Large intestine (tissue), 3 donors: ENCODE results near the gene CAPN3. TPM values are rescaled to one million over a fixed set of nuclear protein-coding genes. Genes with fewer than 3 reads are reported as not detected.
A peak's percentile ranks its signal among the peaks of the same experiment; 100 is the strongest.

Source experiments
- DNase-seq, 2 donors: peaks; one replicate each; pipeline versions ENCODE4 v3.0.0 to v3.0.0-alpha.2; 2013
- H3K27ac ChIP-seq: one replicate; pipeline ENCODE4 v1.5.1; 2013; ENCODE audit warnings: low read length
- H3K27me3 ChIP-seq: 2 replicates; pipeline ENCODE4 v1.6.1; 2013; ENCODE audit warnings: low read length; ENCODE audit not compliant: control insufficient read depth, insufficient read depth
- H3K36me3 ChIP-seq: 2 replicates; pipeline ENCODE4 v1.6.1; 2013; ENCODE audit warnings: low read length; ENCODE audit not compliant: control insufficient read depth, insufficient read depth
- H3K4me1 ChIP-seq: one replicate; pipeline ENCODE4 v1.6.1; 2013; ENCODE audit warnings: low read length; ENCODE audit not compliant: control insufficient read depth, insufficient read depth
- H3K4me3 ChIP-seq: one replicate; pipeline ENCODE4 v1.5.1; 2013; ENCODE audit warnings: low read length
- H3K9me3 ChIP-seq: one replicate; pipeline ENCODE4 v1.6.1; 2013; ENCODE audit warnings: mild to moderate bottlenecking, low read depth, low read length, moderate library complexity; ENCODE audit not compliant: control insufficient read depth
- WGBS: methylation state at CpG from one replicate; pipeline ENCODE4 v1.1.5; 2013; ENCODE audit warnings: low lambda C conversion rate; ENCODE audit not compliant: insufficient coverage; 5-methylcytosine and 5-hydroxymethylcytosine counted together
- polyA plus RNA-seq: library from polyadenylated mRNA; unstranded; fragments of 120-200 nt; gene quantifications from one replicate; pipeline ENCODE4 v1.2.1, GENCODE V29; 2013

Gene CAPN3
- polyA plus RNA-seq, 1 donor, result 229 TPM

DNA sequence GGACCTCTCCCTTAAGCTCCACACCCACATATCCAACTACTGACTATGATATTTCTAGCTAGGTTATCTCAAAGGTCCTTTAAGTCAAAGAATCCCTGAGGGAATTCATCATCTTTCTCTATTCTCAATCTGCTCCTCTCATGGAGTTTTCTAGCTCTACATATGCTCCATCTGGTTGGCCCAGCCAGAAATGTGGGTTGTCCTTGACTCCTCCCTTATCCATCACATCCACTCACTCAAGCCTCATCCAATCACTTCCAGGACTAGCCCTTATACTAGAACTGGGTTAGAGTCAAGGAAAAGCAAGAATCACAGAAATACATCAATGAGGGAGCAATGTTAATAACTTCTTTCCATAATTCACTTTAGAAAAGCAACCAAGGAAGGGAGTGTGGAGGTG is 86.2 kb downstream of the CAPN3 start:
- Histone ChIP-seq H3K9me3 (no peaks in the 10 kb centered on the region), H3K36me3 (peaks cover 59% of the 10 kb centered on the region), H3K4me1 (no peaks in the 10 kb centered on the region), H3K4me3 (no peak overlapping the region), H3K27ac (no peak overlapping the region), H3K27me3 (no peaks in the 10 kb centered on the region)
- DNase-seq, result no peak

DNA sequence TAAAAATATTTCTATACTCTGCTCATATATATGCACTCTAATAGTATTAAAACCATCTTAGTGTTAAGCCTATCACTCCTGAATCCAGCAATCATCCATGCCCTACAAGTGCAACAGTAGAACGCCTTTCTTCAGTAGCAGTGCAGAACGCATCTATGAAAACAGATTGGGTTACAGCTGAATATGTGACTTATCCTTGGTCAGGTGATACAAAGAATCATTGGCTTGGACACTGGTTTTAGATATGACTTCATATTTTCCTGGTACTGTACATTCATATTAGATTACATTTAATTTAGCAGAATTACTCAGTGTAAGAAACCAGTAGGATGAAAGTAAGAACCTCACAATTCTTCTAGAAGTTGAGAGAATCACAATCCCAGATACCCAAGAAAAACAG is 88.3 kb downstream of the CAPN3 start:
- peaks cover 67% of the 10 kb centered on the region for H3K36me3 ChIP-seq
- H3K27me3 ChIP-seq, result no peaks in the 10 kb centered on the region
- no peak overlapping the region for H3K27ac ChIP-seq
- DNase-seq, result no peak
- H3K4me1 ChIP-seq, result no peaks in the 10 kb centered on the region
- no peak overlapping the region for H3K4me3 ChIP-seq
- no peaks in the 10 kb centered on the region for H3K9me3 ChIP-seq
- no CpG with 5 or more reads among the region's 2 CpGs for WGBS

DNA sequence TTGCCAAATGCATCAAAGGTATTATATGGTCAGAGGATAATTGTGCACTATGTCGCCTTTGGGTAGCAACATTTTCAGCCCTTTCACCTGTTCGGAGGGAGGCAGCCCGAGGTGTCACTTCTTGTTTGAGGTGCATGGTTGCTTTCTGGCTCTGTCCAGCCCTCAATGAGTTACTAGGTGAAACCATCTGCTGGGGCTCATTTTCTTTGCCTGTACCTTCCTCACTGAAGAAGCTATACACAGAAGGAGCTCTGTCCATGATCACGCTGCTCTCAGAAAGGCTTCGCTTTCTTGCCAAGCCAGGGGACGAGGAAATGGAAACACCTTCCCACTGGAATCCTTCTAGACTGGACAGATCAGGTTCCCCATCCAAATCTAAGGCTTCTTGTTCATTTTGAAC is 89.0 kb downstream of the CAPN3 start:
- no peaks in the 10 kb centered on the region for H3K9me3 ChIP-seq
- no peaks in the 10 kb centered on the region for H3K4me1 ChIP-seq
- H3K36me3 ChIP-seq, result peaks cover 67% of the 10 kb centered on the region
- H3K27ac ChIP-seq, result no peak overlapping the region
- no CpG with 5 or more reads among the region's 6 CpGs for WGBS
- DNase-seq, result no peak
- no peaks in the 10 kb centered on the region for H3K27me3 ChIP-seq
- no peak overlapping the region for H3K4me3 ChIP-seq

DNA sequence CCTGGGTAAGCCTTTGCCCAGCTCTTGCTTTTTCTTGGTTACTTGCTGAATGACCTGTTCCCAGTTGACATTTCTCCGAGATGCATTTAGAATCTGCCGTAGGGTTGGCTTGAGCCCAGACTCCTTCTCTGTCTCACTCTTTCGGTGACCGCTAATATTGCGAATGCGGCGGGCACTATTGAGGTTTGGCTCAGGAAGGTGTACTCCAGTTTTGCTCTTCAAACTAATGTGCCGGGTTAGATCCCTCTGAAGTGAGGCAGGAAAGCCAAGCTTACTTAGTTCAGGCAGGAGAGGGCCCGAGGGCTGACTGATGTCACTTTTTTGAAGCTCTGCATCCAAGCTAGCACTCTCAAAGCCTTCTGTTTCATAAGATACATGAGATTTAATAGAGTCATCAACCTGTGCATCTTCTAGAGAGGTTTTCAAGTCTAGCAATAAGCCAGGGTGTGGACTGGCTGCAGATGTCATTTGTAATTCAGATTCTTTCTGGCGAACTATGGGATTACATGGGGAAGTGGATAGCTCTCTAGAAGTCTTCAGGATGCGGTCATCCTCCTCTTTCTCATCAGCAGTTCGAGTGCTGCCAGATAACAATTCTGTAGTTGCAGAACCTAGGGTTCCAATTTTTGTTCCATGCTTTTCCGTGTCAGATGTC is 90.6 kb downstream of the CAPN3 start:
- DNase-seq, result no peak
- H3K27ac ChIP-seq, result no peak overlapping the region
- no peaks in the 10 kb centered on the region for H3K4me1 ChIP-seq
- H3K4me3 ChIP-seq, result no peak overlapping the region
- H3K9me3 ChIP-seq, result no peaks in the 10 kb centered on the region
- H3K27me3 ChIP-seq, result no peaks in the 10 kb centered on the region
- WGBS, result 100% methylated on average over 1 of the region's 13 CpGs
- H3K36me3 ChIP-seq, result peaks cover 53% of the 10 kb centered on the region

DNA sequence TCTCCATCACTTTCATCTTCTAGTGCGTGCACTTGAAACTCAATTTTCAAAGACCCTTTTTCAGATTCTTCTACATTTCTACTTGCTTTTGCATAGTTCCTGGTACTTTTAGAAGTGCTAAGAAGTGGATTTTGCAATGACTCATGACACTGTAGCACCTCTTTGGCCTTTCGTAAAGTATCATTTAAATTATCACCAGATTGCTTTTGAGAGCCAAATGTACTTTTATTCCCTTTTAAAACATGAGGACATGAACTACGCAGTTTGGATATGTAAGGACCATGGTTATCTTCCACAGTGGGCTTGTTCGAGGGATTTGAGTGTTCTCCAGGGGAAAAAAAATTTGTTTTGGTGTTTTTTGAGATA is 91.1 kb downstream of the CAPN3 start:
- DNase-seq, result no peak
- H3K36me3 ChIP-seq, result peaks cover 49% of the 10 kb centered on the region
- 100% methylated on average over 1 of the region's 4 CpGs for WGBS
- no peaks in the 10 kb centered on the region for H3K27me3 ChIP-seq
- no peaks in the 10 kb centered on the region for H3K4me1 ChIP-seq
- H3K27ac ChIP-seq, result no peak overlapping the region
- no peaks in the 10 kb centered on the region for H3K9me3 ChIP-seq
- no peak overlapping the region for H3K4me3 ChIP-seq

DNA sequence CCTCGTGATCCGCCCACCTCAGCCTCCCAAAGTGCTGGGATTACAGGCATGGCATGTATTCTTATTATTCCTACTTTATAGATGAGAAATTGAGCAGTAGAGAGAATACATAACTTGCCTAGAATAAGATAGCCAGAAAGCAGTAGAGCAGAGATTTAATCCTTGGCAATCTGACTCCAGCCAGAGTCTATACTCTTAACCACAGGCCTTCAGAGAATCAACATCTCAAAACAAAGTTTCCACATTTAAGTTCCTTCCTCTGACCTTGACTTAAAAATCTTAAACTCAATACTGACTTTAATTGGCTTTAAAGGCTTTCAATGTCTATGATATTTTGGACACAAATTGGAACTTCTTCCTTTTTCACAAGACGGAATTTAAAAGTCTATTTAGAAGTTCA is 94.5 kb downstream of the CAPN3 start:
- Histone ChIP-seq H3K27ac (no peak overlapping the region), H3K4me3 (no peak overlapping the region), H3K27me3 (no peaks in the 10 kb centered on the region), H3K9me3 (no peaks in the 10 kb centered on the region), H3K36me3 (peaks cover 26% of the 10 kb centered on the region), H3K4me1 (peaks cover 2% of the 10 kb centered on the region)
- no CpG with 5 or more reads among the region's 3 CpGs for WGBS
- DNase-seq, result no peak

DNA sequence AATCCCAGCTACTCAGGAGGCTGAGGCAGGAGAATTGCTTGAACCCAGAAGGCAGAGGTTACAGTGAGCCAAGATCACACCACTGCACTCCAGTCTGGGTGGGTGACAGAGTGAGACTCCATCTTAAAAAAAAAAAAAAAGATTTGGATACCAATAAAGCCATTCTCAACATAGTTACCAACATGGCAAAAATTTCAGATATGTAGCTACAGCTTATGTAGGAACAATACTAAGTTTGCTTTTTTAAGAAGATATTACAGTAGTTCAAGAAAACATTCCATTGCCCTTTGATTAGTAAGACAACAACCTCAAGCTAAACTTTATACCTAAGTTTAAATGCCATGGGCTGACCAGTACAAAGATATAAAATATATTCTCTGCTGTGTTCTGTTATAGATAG is 97.2 kb downstream of the CAPN3 start:
- DNase-seq, result no peak
- peaks cover 5% of the 10 kb centered on the region for H3K36me3 ChIP-seq
- H3K27ac ChIP-seq, result peak overlapping the region; percentile 37
- no peaks in the 10 kb centered on the region for H3K27me3 ChIP-seq
- no peaks in the 10 kb centered on the region for H3K9me3 ChIP-seq
- peaks cover 2% of the 10 kb centered on the region for H3K4me1 ChIP-seq
- H3K4me3 ChIP-seq, result no peak overlapping the region

DNA sequence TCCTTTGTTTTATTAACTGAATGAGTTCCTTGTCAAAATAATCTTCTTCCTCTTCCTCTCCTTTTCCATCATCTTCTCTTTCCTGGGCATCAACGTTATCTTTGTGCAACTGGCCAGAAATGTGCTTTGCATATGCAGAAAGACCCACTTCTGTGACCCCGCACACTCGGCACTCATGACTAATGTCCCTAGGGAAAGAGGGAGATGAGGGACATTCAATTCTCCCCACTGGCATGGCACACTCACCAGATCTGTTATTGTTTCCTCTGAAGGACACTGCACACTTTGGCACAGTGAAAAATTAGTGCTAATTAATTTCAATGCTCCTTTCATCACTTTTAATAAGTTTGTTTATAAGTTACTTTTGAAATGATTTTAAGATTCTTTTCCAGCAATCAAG is 97.7 kb downstream of the CAPN3 start:
- Histone ChIP-seq H3K27me3 (no peaks in the 10 kb centered on the region), H3K4me3 (peak overlapping the region; percentile 3), H3K9me3 (no peaks in the 10 kb centered on the region), H3K36me3 (peaks cover 3% of the 10 kb centered on the region), H3K4me1 (peaks cover 2% of the 10 kb centered on the region), H3K27ac (peak overlapping the region; percentile 37)
- no CpG with 5 or more reads among the region's 3 CpGs for WGBS
- DNase-seq, result no peak

DNA sequence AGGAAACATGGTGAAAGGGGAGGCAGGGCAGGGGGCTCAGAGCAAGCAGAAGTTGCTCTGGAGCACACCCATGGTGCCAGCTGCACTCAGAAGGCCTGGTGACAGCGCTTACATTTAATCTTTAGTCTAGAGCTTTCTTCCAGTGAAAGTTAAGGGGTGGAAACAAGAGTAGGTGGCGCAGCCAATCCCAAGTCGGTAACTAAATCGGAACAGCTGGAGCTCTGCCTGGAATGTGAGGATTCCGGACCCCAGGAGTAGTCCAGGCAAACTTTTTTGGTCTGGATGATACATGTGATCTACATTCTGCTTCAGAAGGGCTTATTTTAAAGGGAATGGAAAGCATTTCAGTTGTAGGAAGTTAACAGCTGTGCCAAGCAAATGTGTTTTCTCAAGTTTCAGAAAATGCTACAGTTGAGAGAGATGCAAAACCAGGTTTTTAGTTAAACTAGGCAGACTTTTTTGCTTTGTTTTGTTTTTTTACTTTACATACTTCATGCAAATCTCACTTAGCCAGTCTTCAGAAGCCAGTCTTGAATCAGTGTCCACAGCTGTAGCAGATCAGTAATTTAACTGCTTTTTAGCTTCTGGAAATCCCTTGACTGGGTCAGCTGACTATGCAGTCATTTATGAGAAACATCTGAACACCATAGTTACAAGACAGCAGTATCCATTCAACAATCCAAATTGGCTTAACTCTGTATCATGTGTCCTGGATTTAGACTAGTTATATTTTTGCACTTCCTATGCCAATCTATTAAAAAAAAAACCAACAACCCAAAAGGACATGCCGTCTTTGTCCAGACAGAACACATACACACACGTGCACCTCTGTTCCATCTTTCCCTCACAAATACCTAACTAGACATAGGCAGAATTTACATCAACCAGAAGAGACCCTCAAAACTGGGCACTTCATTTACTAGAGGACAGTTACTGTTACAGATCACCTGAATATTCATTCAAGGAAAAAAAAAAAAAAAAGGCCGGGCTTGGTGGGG is 98.4 kb downstream of the CAPN3 start:
- Histone ChIP-seq H3K4me3 (no peak overlapping the region), H3K27me3 (no peaks in the 10 kb centered on the region), H3K4me1 (peaks cover 2% of the 10 kb centered on the region), H3K9me3 (no peaks in the 10 kb centered on the region), H3K36me3 (peaks cover 3% of the 10 kb centered on the region), H3K27ac (peak overlapping the region; percentile 37)
- WGBS, result 100% methylated on average over 1 of the region's 8 CpGs
- peak; percentile 46 to 62 for DNase-seq

DNA sequence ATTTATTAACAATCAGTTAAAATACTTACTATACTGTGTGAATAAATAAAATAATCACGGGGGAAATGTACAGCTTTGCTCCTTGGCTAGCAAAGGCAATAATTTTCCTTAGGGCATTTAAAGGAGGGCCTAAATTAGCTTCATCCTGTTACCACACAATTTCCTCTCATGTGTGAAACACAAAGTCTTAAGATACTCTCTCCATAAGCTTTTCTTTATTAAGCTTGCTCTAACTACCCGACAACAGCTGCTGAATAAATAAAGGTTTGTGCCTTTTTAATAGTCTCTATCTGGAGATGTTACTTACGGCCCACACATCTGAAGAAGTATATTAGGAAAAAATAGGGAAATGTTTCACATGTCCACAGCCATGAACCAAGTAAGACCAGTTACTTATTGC is 102.0 kb downstream of the CAPN3 start:
- Histone ChIP-seq H3K4me1 (peaks cover 11% of the 10 kb centered on the region), H3K27me3 (no peaks in the 10 kb centered on the region), H3K4me3 (no peak overlapping the region), H3K36me3 (peaks cover 25% of the 10 kb centered on the region), H3K9me3 (no peaks in the 10 kb centered on the region), H3K27ac (no peak overlapping the region)
- no CpG with 5 or more reads among the region's 3 CpGs for WGBS
- no peak for DNase-seq
